K562 (cell line): ENCODE results near the gene MSL2. TPM values are rescaled to one million over a fixed set of nuclear protein-coding genes. Genes with fewer than 3 reads are reported as not detected.
A peak's percentile ranks its signal among the peaks of the same experiment; 100 is the strongest.

Source experiments
- ARID1B ChIP-seq: fragments of 450-650 bp; IDR thresholded peaks from 2 replicates; pipeline ENCODE4 v1.6.1; 2016; ENCODE audit warnings: antibody characterized with exemption, mild to moderate bottlenecking, inconsistent platforms
- BCOR ChIP-seq: fragments of 450-650 bp; IDR thresholded peaks from 2 replicates; pipeline ENCODE4 v1.6.1; 2016
- CBX8 ChIP-seq: fragments of 200-600 bp; sonication (generic); IDR thresholded peaks from 2 replicates; pipeline ENCODE4 v1.6.1; 2012; ENCODE audit warnings: borderline replicate concordance, mixed run types, low read depth, mild to moderate bottlenecking, moderate library complexity, mixed read lengths, low read length, control low read depth, inconsistent platforms; ENCODE audit not compliant: poor library complexity, severe bottlenecking; ENCODE audit errors: extremely low read depth
- ETV6 ChIP-seq, 3 experiments: fragments of 150-350 bp in 1 of 3; sonication (generic) in 1 of 3; formaldehyde crosslinking in 1 of 3; IDR thresholded peaks; 2 replicates each; pipeline versions ENCODE4 v1.6.1 to v1.8.0; 2014 to 2022; ENCODE audit warnings: borderline replicate concordance in 2 of 3, low read depth in 2 of 3, antibody characterized with exemption in 1 of 3, low read length in 1 of 3, mild to moderate bottlenecking in 1 of 3, missing genetic modification reagents in 1 of 3
- EZH2 ChIP-seq: IDR thresholded peaks from 2 replicates; pipeline ENCODE4 v1.6.1; 2012; ENCODE audit warnings: low read depth, mild to moderate bottlenecking, inconsistent platforms, low read length, borderline replicate concordance
- GATA2 ChIP-seq: sonication (generic); formaldehyde crosslinking; IDR thresholded peaks from 2 replicates; pipeline ENCODE4 v1.4.0; 2020; ENCODE audit warnings: mild to moderate bottlenecking, missing genetic modification reagents
- GATAD2A ChIP-seq: fragments of 450-650 bp; IDR thresholded peaks from 2 replicates; pipeline ENCODE4 v1.6.1; 2017
- KAT2B ChIP-seq: IDR thresholded peaks from one replicate; pipeline ENCODE4 v1.6.1; 2012; ENCODE audit warnings: low read depth, mild to moderate bottlenecking, control low read depth, inconsistent platforms, low read length, moderate library complexity
- KDM5B ChIP-seq: fragments of 200-600 bp; sonication (generic); IDR thresholded peaks from 2 replicates; pipeline ENCODE4 v1.6.1; 2012; ENCODE audit warnings: low read depth, mild to moderate bottlenecking, moderate library complexity, low read length, control low read depth, inconsistent platforms; ENCODE audit not compliant: insufficient replicate concordance
- NCOR1 ChIP-seq: fragments of 450-650 bp; IDR thresholded peaks from 2 replicates; pipeline ENCODE4 v1.6.1; 2016; ENCODE audit warnings: mild to moderate bottlenecking, moderate library complexity
- PHF20 ChIP-seq: fragments of 450-650 bp; IDR thresholded peaks from 2 replicates; pipeline ENCODE4 v1.6.1; 2018; ENCODE audit not compliant: partially characterized antibody
- SIN3A ChIP-seq, 2 experiments: fragments of 150-350 bp in 1 of 2; IDR thresholded peaks; 2 replicates each; pipeline ENCODE4 v1.6.1; 2011 to 2016; ENCODE audit warnings: borderline replicate concordance in 2 of 2, low read depth in 2 of 2, low read length in 2 of 2, mild to moderate bottlenecking in 2 of 2, moderate library complexity in 2 of 2; ENCODE audit not compliant: control insufficient read depth in 1 of 2
- SRF ChIP-seq, 2 experiments: fragments of 250-450, 450-650 bp in 1 of 2; sonication (Bioruptor Pico) in 1 of 2; sonication (generic) in 1 of 2; formaldehyde crosslinking; IDR thresholded peaks; 2 replicates each; pipeline versions ENCODE4 v1.5.0 to v1.5.1; 2020 to 2022; ENCODE audit warnings: mild to moderate bottlenecking in 1 of 2, missing genetic modification reagents in 1 of 2
- SRSF1 ChIP-seq: fragments of 200-400 bp; formaldehyde crosslinking; IDR thresholded peaks from 2 replicates; pipeline ENCODE4 v1.6.1; 2017; ENCODE audit warnings: mild to moderate bottlenecking, low read depth, low read length, moderate library complexity
- TAF1 ChIP-seq: IDR thresholded peaks from 2 replicates; pipeline ENCODE4 v1.6.1; 2011; ENCODE audit warnings: mild to moderate bottlenecking, low read length, moderate library complexity; ENCODE audit not compliant: insufficient read depth, control insufficient read depth, severe bottlenecking; ENCODE audit errors: extremely low read depth
- TAF15 ChIP-seq: fragments of 200-400 bp; formaldehyde crosslinking; IDR thresholded peaks from 2 replicates; pipeline ENCODE4 v1.6.1; 2017; ENCODE audit warnings: mild to moderate bottlenecking, low read depth, low read length, moderate library complexity
- TEAD4 ChIP-seq, 2 experiments: sonication (generic) in 1 of 2; formaldehyde crosslinking in 1 of 2; IDR thresholded peaks; 2 replicates each; pipeline versions ENCODE4 v1.6.1 to v1.8.0; 2012 to 2022; ENCODE audit warnings: borderline replicate concordance in 1 of 2, inconsistent platforms in 1 of 2, low read length in 1 of 2, mild to moderate bottlenecking in 1 of 2, missing genetic modification reagents in 1 of 2
- UBTF ChIP-seq, 2 experiments: IDR thresholded peaks; 2 replicates each; pipeline ENCODE4 v1.6.1; 2012; ENCODE audit warnings: improper control_type of control experiment in 2 of 2, low read depth in 2 of 2, low read length in 2 of 2, borderline replicate concordance in 1 of 2
- ZBTB8A ChIP-seq: fragments of 450-650 bp; IDR thresholded peaks from 2 replicates; pipeline ENCODE4 v1.6.1; 2018; ENCODE audit warnings: mild to moderate bottlenecking, moderate library complexity; ENCODE audit not compliant: partially characterized antibody
- ZNF431 ChIP-seq: sonication (generic); formaldehyde crosslinking; IDR thresholded peaks from 2 replicates; pipeline ENCODE4 v1.8.0; 2022; ENCODE audit warnings: mild to moderate bottlenecking, missing genetic modification reagents
- ZNF436 ChIP-seq: fragments of 250-450, 450-650 bp; sonication (Bioruptor Pico); formaldehyde crosslinking; IDR thresholded peaks from 2 replicates; pipeline ENCODE4 v1.7.0; 2020; ENCODE audit warnings: mild to moderate bottlenecking
- ZNF695 ChIP-seq: fragments of 450-650 bp; formaldehyde crosslinking; IDR thresholded peaks from 2 replicates; pipeline ENCODE4 v1.4.0; 2020; ENCODE audit warnings: mild to moderate bottlenecking, moderate library complexity
- ZNF79 ChIP-seq: fragments of 250-450 bp; sonication (Bioruptor Pico); IDR thresholded peaks from 2 replicates; pipeline ENCODE4 v1.4.0; 2020; ENCODE audit warnings: low read depth, mild to moderate bottlenecking, moderate library complexity
- polyA plus RNA-seq, 8 experiments: library from polyadenylated mRNA; depleted of rRNA in 4 of 8; stranded (reverse) in 5 of 8; unstranded in 3 of 8; fragments of >200 nt; fragmentation: Nextera tagmentation in 2 of 8; fragmentation: Illumina TruSeq in 1 of 8; extraction: Ambion mirVana in 2 of 8; extraction: Trizol in 1 of 8; gene quantifications; 2 replicates each; pipeline versions ENCODE4 v1.2.1 to v1.2.3, GENCODE V29; 2011 to 2014; ENCODE audit warnings: inconsistent platforms in 1 of 8, missing spikeins in 1 of 8
- total RNA-seq, 7 experiments: library from RNA; depleted of rRNA in 6 of 7; stranded (reverse); fragments of >200 nt in 6 of 7; fragmentation: Illumina TruSeq in 2 of 7; extraction: Trizol in 2 of 7; gene quantifications; 2 replicates each; pipeline versions ENCODE4 v1.2.1 to v1.2.3, GENCODE V29; 2011 to 2021; ENCODE audit warnings: low replicate concordance in 1 of 7

MSL2 gene
- total and polyA plus RNA-seq, 9 of the 15 experiments (the other 6 are each of a cell fraction or from before 2014, with no cell fraction given) = 1.9 to 19.9 (median 9.1) TPM

GRCh38 chr3:136196401-136197158 lies 445 bp upstream of the MSL2 start (continued):
- TF ChIP-seq UBTF (IDR thresholded peaks at IDR 0.05; ENCODE audit: borderline replicate concordance in 1 of 2, low read depth in 2 of 2, low read length in 2 of 2) (peak; percentile 50 to 85; a peak in 2 of 4 replicates), SIN3A (IDR thresholded peaks at IDR 0.05; ENCODE audit: borderline replicate concordance in 2 of 2, control insufficient read depth in 1 of 2, low read depth in 2 of 2, low read length in 2 of 2) (0 out of 4 replicates have a peak, but pooled peaks of 1 of the 2 experiments have one; percentile 51), CBX8 (no peak), GATA2 (CRISPR knock-in tag) (no peak), ZBTB8A (no peak), SRSF1 (no peak), TAF15 (no peak), BCOR (no peak), NCOR1 (peak; percentile 15; the same call in 1 of the 2 replicates), TAF1 (peak; percentile 62), SRF (CRISPR knock-in tag; IDR thresholded peaks at IDR 0.05) (0 out of 4 replicates have a peak, but pooled peaks of 1 of the 2 experiments have one; percentile 19), KDM5B (peak; percentile 89), ZNF695 (CRISPR knock-in tag) (no peak), ZNF436 (CRISPR knock-in tag) (no peak), ZNF431 (CRISPR knock-in tag) (peak; percentile 87), ETV6 (IDR thresholded peaks at IDR 0.05; ENCODE audit: borderline replicate concordance in 1 of 2, low read depth in 2 of 2, low read length in 1 of 2) (no peak), ETV6 (CRISPR knock-in tag; IDR thresholded peaks at IDR 0.05; ENCODE audit: borderline replicate concordance) (peak; percentile 93), KAT2B (no peak), ZNF79 (no peak), GATAD2A (no peak), ARID1B (peak; percentile 55), PHF20 (peak; percentile 44), EZH2 (no peak), TEAD4 (IDR thresholded peaks at IDR 0.05; ENCODE audit: low read length) (peak; percentile 58), TEAD4 (CRISPR knock-in tag; IDR thresholded peaks at IDR 0.05; ENCODE audit: borderline replicate concordance) (no peak)
